ENCODE results near the gene SP9.

Gene SP9

GRCh38 chr2:174334781-174335251, at the start of gene SP9:
Gene SP9 (plus strand): TSS chr2:174334954. CDS start chr2:174335093, 139 bp downstream.
- DNase-seq, result peak in 1 of 2 donors; percentile 35

DNA sequence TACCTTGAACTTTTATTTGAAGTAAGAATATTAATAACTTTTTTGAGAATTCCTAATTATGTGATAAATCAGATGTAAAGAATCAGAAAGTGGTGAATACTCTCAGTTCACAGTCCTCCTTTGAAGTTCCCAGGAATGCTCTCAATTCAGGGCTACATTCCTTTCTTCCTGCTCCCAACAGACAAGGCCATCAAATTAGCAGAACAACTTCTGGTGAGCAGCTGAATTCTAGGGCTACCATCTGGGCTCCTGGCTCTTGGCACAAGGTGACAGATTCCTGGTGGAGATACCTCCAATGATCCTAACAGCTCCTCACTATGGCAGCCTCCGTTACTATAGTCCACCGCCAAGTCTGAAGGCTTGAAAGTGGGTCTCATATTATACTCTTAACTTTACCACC, 48.6 kb upstream of the SP9 start:
- no peak for DNase-seq

GRCh38 chr2:174292908-174293307, 41.8 kb upstream of the SP9 start:
- DNase-seq, result no peak

DNA sequence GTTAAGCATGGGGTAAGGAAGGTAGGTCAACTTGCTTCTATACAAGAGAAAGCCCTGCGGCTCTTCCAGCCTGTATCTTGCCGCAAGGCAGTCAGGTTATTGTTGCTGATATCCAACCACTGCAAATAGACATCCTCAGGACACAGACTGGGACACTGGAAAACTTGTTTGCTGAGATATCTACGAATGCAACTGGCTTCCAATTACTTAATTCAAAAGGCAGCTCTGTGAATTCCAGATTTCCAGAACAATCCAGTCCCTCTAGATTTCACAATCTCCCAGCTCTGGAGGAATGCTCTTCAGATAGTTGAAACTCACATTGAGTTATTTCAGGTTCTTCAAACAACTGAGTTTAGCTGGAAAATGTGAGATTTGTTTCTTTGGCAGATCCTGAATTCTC, 34.6 kb upstream of the SP9 start:
- DNase-seq, result no peak

- DNase-seq, result no peak
Measured at GRCh38 chr2:174312581-174313234, 22.0 kb upstream of the SP9 start.

DNA sequence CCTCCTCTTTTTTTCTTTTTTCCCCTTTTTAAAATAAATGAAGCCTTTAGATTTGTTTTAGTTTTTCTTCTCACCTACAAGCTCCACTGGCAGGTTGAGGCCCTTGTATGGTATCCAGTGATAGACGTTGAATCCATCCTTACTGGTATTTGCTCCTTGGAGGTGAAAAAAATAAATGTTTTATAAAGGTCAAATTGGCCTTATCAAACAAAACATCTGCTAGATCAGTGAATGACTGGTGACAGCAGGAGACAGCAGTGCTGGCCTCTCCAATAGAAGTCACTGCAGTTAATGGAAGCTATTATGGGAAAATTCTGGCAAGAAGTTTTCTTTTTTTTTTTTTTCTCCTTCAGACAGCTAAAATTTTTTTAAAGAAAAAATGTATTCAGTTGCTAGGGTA, 12.6 kb upstream of the SP9 start:
- no peak for DNase-seq

- DNase-seq, result no peak
Measured at GRCh38 chr2:174322746-174323145, 12.0 kb upstream of the SP9 start.

DNA sequence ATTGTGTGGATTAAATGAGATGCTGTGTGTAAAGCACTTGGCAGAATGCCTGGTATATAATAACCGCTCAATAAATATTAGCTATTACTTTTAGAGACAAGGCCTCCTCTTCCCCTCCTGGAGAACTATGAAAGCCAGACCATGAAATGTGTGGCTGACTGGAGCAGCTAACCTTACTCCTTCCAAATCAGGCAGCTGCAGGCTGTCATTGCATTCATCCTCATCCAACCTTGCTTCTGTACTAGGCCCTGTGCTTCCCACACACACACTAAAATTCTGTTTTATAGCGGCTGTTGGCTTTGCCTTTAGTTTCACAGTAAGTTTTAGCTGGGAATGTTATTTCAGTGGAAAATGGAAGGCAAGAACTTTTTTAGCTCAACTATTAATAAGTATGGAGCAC, 10.2 kb upstream of the SP9 start:
- DNase-seq, result no peak

- DNase-seq, result no peak
Measured at GRCh38 chr2:174325373-174326160, 9.2 kb upstream of the SP9 start.

- peak in 1 of 2 donors; percentile 53 for DNase-seq
Measured at GRCh38 chr2:174326161-174327020, 8.4 kb upstream of the SP9 start.

GRCh38 chr2:174327021-174327840, 7.5 kb upstream of the SP9 start:
- DNase-seq, result peak in 1 of 2 donors; percentile 32

DNA sequence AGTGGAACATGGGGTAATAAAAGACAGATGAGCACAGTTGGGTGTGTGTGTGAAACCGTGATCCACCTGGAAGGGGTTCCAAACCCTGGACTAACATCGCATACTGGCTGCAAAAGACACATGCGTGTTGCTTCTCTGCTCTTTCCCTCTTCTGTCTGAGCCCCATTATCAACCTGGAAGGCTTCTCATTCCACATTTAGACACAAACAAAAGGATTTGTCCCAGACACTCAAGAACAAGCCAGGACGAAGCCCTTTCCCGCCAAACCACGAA, 7.0 kb upstream of the SP9 start:
- DNase-seq, result no peak

DNA sequence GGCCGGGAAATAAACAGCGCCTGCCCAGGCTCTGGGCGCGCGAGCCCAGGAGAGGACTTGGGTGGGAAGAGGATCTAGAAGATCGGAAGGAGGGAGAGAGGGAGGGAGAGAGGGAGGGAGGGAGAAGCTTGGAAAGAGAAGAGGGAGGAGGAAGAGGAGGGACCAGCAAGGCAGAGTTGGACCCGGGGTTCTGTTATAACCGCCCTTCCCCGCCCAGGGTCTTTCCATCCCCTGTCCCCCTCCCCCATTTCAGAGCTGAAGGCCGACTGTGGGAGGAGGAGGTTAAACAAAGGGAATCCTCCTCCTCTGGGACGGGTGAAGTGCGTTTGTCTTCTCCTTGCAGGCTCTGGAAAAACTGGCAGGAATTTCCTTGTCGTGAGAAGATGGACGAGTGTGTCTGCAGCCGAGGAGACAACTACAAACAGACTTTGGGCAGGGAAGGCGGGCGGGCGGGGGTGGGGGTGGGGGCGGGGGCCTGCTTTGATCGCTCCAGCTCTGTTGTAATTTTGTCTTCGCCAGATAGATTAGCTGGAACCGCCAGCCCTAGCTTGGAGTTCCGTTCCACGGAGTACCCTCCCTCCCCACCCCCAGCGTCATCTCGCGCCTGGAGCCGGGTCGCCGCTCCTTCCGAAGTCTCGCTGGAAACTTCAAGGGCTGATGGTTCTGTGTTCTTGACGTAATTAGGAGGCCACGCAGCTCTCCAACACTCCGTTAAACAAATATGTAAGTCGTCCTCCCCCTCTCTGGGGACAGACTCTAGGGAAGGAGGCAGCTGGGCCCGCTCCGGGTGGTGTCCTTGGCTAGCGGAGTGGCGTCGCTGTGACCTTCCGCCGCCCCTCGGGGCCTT, 6.4 kb upstream of the SP9 start:
- DNase-seq, result no peak

- DNase-seq, result no peak
Measured at GRCh38 chr2:174328961-174329715, 5.6 kb upstream of the SP9 start.

GRCh38 chr2:174330945-174331594, 3.7 kb upstream of the SP9 start:
- no peak for DNase-seq

DNA sequence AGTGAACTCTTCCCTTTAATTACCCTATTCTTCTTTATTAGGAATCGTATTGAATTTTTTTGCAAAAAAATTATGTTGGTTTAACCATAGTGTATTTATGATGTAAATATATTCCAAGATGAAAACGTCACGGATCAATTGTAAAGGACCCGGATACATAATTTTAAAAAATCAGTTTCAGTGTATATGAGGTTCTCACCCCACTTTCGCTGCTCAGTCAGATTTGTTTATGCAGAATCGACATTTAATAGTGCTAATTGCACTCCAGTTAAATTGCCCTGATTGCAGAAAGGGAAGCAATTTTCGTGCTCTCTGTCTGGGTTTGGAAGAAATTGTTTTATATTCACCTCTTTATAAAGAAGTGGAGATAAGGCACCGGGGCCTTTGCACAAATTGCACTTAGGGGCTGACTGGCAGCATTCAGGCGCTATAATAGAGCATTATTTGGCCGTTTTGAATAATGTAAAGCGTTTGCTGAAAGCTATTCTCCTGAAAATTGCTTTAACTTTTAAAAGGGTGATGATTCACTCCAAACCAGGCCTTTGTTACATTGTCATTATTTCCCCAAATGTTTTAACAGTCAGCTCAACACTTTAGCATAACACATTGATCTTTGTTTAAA, 3.0 kb upstream of the SP9 start:
- DNase-seq, result no peak

- no peak for DNase-seq
Measured at GRCh38 chr2:174332217-174332963, 2.4 kb upstream of the SP9 start.

GRCh38 chr2:174333017-174333371, 1.8 kb upstream of the SP9 start:
- no peak for DNase-seq
